Heart right ventricle (tissue), 16 donors: ENCODE data around the gene ALX4. TPM values are rescaled to one million over a fixed set of nuclear protein-coding genes. Genes with fewer than 3 reads are reported as not detected.
A peak's percentile ranks its signal among the peaks of the same experiment; 100 is the strongest.

Experiments
- ATAC-seq, 8 donors: fragments of 200-7000 bp; cut with Tn5 transposase; one replicate each; pipeline ENCODE4 v1.9.1; 2020; ENCODE audit warnings: mild to moderate bottlenecking in 8 of 8, moderate library complexity in 8 of 8, moderate number of reproducible peaks in 1 of 8
- DNase-seq, 2 donors: peaks; one replicate each; pipeline ENCODE4 v3.0.0-alpha.2; 2020
- H3K27ac ChIP-seq, 10 donors: fragments of 200-600 bp; sonication (generic) in 2 of 10; one replicate each; pipeline versions ENCODE4 v1.5.0 to v1.8.0; 2020 to 2022; ENCODE audit warnings: mild to moderate bottlenecking in 3 of 10
- H3K27me3 ChIP-seq, 7 donors: fragments of 200-600 bp; one replicate each; pipeline ENCODE4 v1.8.0; 2021 to 2022; ENCODE audit warnings: mild to moderate bottlenecking in 2 of 7
- H3K36me3 ChIP-seq, 9 donors: fragments of 200-600 bp; sonication (generic) in 1 of 9; one replicate each; pipeline versions ENCODE4 v1.5.0 to v1.8.0; 2020 to 2022; ENCODE audit warnings: mild to moderate bottlenecking in 2 of 9
- H3K4me1 ChIP-seq, 9 donors: fragments of 200-600 bp; sonication (generic) in 1 of 9; one replicate each; pipeline versions ENCODE4 v1.5.0 to v1.8.0; 2020 to 2022; ENCODE audit warnings: mild to moderate bottlenecking in 4 of 9
- H3K4me3 ChIP-seq, 10 donors: fragments of 200-600 bp; sonication (generic) in 2 of 10; one replicate each; pipeline versions ENCODE4 v1.5.0 to v1.8.0; 2020 to 2022; ENCODE audit warnings: mild to moderate bottlenecking in 7 of 10, moderate library complexity in 2 of 10
- H3K9me3 ChIP-seq, 11 donors: fragments of 200-600 bp in 10 of 11; sonication (generic) in 2 of 11; one replicate each; pipeline versions ENCODE4 v1.5.0 to v1.8.0; 2013 to 2022; ENCODE audit warnings: mild to moderate bottlenecking in 2 of 11, control low read depth in 1 of 11, moderate library complexity in 1 of 11
- CTCF ChIP-seq, 9 donors: fragments of 200-600 bp; sonication (generic) in 2 of 9; IDR thresholded peaks; one replicate each; pipeline versions ENCODE4 v1.5.0 to v1.8.0; 2021 to 2022; ENCODE audit warnings: antibody characterized with exemption in 9 of 9, mild to moderate bottlenecking in 5 of 9, moderate library complexity in 1 of 9
- WGBS, 2 donors: extraction: QIAGEN DNeasy Blood & Tissue Kit; methylation state at CpG; one replicate each; pipeline ENCODE4 v1.1.7; 2013; ENCODE audit warnings: inconsistent platforms in 1 of 2; 5-methylcytosine and 5-hydroxymethylcytosine counted together
- intact Hi-C, 10 donors: fragments of 100-400 bp; cut with DNase I; formaldehyde crosslinking; loops; one replicate each; pipeline versions ENCODE4 v1.11.1 to v1.14.2; 2022
- polyA plus RNA-seq, 2 donors: library from polyadenylated mRNA; stranded (reverse); fragments of 200-250 nt; gene quantifications; one replicate each; pipeline ENCODE4 v1.2.3, GENCODE V29; 2013
- total RNA-seq, 10 donors: library from RNA; stranded (reverse); fragmentation: NEBNext Ultra II Directional in 3 of 10; extraction: Animal tissue kit (Norgen Biotek cat#: 25700) in 3 of 10; gene quantifications; one replicate each; pipeline versions ENCODE4 v1.2.1 to v1.2.4, GENCODE V29; 2021 to 2023
- donor health status: Arrhythmogenic right ventricular cardiomyopathy.
- donor health status: ischemic (EF 13 %, LVEDD 7.1; RV severe dilation, severe dysfunction).
- donor health status: healthy with polysubstance abuse.
- donor health status: DM: no; HTN: yes; CAD: no.
- donor health status: DM: no; HTN: no; CAD: no.
- donor health status: ischemic (EF 25% LVEDD 6.9; RV normal size, moderate dysfunction).
- donor health status: ischemic (EF 25% LVEDD 5.7; RV mildly dilated, moderate dysfunction).
- donor health status: healthy.
- donor health status: DM: yes; HTN: yes; CAD: no.
- donor health status: Ischemic cardiomyopathy.
- donor health status: ischemic (EF 35%, LVEDD 5.7; RV mildly dilated, moderate dysfunction).
- donor health status: nonischemic (EF 11% LVEDD 7.7; RV severe dilation, severe dysfunction).
- donor health status: DM: yes; HTN: yes; CAD: no.
- donor health status: PGD.
- donor health status: ischemic (EF 29% LVEDD 5.4; RV normal size, mild dysfunction).
- donor health status: nonischemic (EF 23%, LVEDD 6.1; RV moderate dilation, normal function).

Gene ALX4
- total and polyA plus RNA-seq, 12 donors: 0.01 to 0.07 (median 0.06) TPM; not detected in 5

DNA sequence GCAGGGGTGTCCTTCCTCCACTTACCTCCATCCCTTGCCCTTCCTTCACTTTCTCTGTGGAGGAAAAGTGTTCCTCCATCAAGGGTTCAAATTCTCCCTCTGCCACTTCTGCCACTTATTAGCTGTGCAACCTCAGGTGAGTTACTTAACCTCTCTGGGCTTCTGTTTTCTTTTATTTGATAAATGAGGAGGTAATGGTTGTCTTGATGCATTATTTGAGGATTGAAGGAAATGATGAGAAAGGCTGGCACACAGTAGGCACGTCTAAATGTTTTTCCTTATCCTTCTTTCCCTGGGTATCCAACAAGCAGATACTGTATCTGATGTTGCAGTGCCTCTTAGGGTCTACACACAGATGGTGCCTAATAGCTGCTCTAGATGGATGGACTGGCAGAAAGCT, 14.3 kb upstream of the ALX4 start:
- TF ChIP-seq CTCF (IDR thresholded peaks at IDR 0.05): no peak
- peaks cover 0 to 26% (median 10%) of the 10 kb centered on the region in 9 donors for H3K4me1 ChIP-seq
- 47 to 60% methylated on average over 1 of the region's 1 CpG for WGBS, 2 donors
- DNase-seq: no peak
- no peak overlapping the region for H3K27ac ChIP-seq
- H3K4me3 ChIP-seq: no peak overlapping the region
- peaks cover 4 to 100% (median 96%) of the 10 kb centered on the region in 7 donors for H3K27me3 ChIP-seq
- H3K9me3 ChIP-seq: no peaks in the 10 kb centered on the region
- intact Hi-C loops: no loop called here
- no peak for ATAC-seq
- no peaks in the 10 kb centered on the region for H3K36me3 ChIP-seq

GRCh38 chr11:44322243-44322642, 12.3 kb upstream of the ALX4 start:
- intact Hi-C loops: no loop called here

DNA sequence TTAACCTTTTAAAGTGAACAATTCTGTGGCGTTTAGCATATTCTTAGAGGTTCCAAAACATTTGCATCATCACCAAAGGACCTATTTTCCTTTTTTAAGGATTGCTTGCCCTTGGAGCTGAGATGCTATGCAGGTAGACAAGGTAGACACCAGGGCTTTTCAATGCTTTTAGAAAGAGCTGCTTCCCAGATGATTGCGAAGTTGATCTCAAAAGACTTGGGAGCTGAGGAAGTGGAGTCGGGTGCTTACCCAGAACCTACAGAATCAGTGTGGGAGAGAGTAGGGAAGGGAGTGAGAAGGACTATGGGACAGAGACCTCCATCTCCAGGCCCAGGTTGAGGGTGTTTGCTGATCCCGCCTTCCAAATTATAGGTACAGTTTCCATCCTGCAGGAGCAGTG, 11.1 kb upstream of the ALX4 start:
- no peak for TF ChIP-seq CTCF (IDR thresholded peaks at IDR 0.05)
- H3K36me3 ChIP-seq: no peaks in the 10 kb centered on the region
- H3K4me1 ChIP-seq: peaks cover 6 to 38% (median 22%) of the 10 kb centered on the region in 9 donors
- ATAC-seq (no peak), DNase-seq (no peak)
- H3K9me3 ChIP-seq: no peaks in the 10 kb centered on the region
- H3K27me3 ChIP-seq: peaks cover 18 to 100% (median 100%) of the 10 kb centered on the region in 7 donors
- no peak overlapping the region for H3K4me3 ChIP-seq
- 22 to 25% methylated on average over 4 of the region's 4 CpGs for WGBS, 2 donors
- intact Hi-C loops: no loop called here
- no peak overlapping the region for H3K27ac ChIP-seq

More at GRCh38 chr11:44322243-44322642, 12.3 kb upstream of the ALX4 start:
- WGBS, 2 donors: 30 to 32% methylated on average over 6 of the region's 6 CpGs
- peaks cover 12 to 100% (median 100%) of the 10 kb centered on the region in 7 donors for H3K27me3 ChIP-seq
- H3K9me3 ChIP-seq: no peaks in the 10 kb centered on the region
- H3K27ac ChIP-seq: no peak overlapping the region
- ATAC-seq (no peak), DNase-seq (no peak)
- no peak for TF ChIP-seq CTCF (IDR thresholded peaks at IDR 0.05)
- H3K36me3 ChIP-seq: no peaks in the 10 kb centered on the region
- H3K4me3 ChIP-seq: no peak overlapping the region
- H3K4me1 ChIP-seq: peaks cover 0 to 26% (median 10%) of the 10 kb centered on the region in 9 donors

GRCh38 chr11:44320289-44320973, 10.5 kb upstream of the ALX4 start:
- intact Hi-C loops: no loop called here
- 12 to 14% methylated on average over 20 of the region's 20 CpGs for WGBS, 2 donors
- peak overlapping the region in 2 of 10 donors; percentile 17 to 32 for H3K4me3 ChIP-seq
- ATAC-seq (no peak), DNase-seq (no peak)
- peaks cover 18 to 100% (median 100%) of the 10 kb centered on the region in 7 donors for H3K27me3 ChIP-seq
- H3K36me3 ChIP-seq: no peaks in the 10 kb centered on the region
- H3K9me3 ChIP-seq: no peaks in the 10 kb centered on the region
- H3K4me1 ChIP-seq: peaks cover 8 to 42% (median 27%) of the 10 kb centered on the region in 9 donors
- no peak for TF ChIP-seq CTCF (IDR thresholded peaks at IDR 0.05)
- no peak overlapping the region for H3K27ac ChIP-seq
